HepG2 (cell line): Measurements from ENCODE around the gene DSE. TPM values are rescaled to one million over a fixed set of nuclear protein-coding genes. Genes with fewer than 3 reads are reported as not detected.

Source experiments
- ATAC-seq: fragments of 200-7000 bp; cut with Tn5 transposase; 3 replicates; pipeline ENCODE4 v1.9.1; 2020; ENCODE audit warnings: mild to moderate bottlenecking, moderate library complexity
- BruUV-seq: library from RNA; stranded (reverse); fragments of 400-500 nt; replicated peaks from 2 replicates; lab custom pipeline; 2021; lab: Mats Ljungman, UMichigan
- CTCF ChIA-PET: fragments of 300-600 bp; formaldehyde crosslinking; extraction: SDS; loops from one replicate; lab custom pipeline; 2021; ENCODE audit warnings: low total read pairs, inconsistent platforms, low intra/inter-chr PET ratio; lab: Yijun Ruan, JAX
- POLR2A ChIA-PET: fragments of 350-600 bp; sonication (Branson Sonifier 250); formaldehyde crosslinking; loops from one replicate; lab custom pipeline; 2020; ENCODE audit warnings: antibody characterized with exemption, inconsistent platforms; lab: Yijun Ruan, JAX
- DNase-seq: peaks from one replicate; pipeline ENCODE4 v3.0.0-alpha.2; 2015; ENCODE audit warnings: low spot score
- FAIRE-seq: peaks from 3 replicates; lab custom pipeline; 2011; peaks lifted over from hg19 to GRCh38; lab: Jason Lieb, UNC
- H2AFZ ChIP-seq: one replicate; pipeline ENCODE4 v1.6.1; 2011; ENCODE audit warnings: low read length, inconsistent platforms
- H3K27ac ChIP-seq: fragments of 300-600 bp; 3 replicates; pipeline ENCODE4 v1.8.0; 2011; ENCODE audit warnings: mixed run types, mild to moderate bottlenecking, mixed read lengths, low read length, inconsistent platforms; ENCODE audit not compliant: insufficient read depth; ENCODE audit errors: extremely low read length
- H3K27me3 ChIP-seq, 2 experiments: fragments of 200-600 bp in 1 of 2; 2 replicates in 1 of 2; 3 replicates in 1 of 2; pipeline versions ENCODE4 v1.6.0 to v1.8.0; 2011; ENCODE audit warnings: low read length in 2 of 2, mild to moderate bottlenecking in 2 of 2, moderate library complexity in 2 of 2, inconsistent platforms in 1 of 2; ENCODE audit not compliant: insufficient read depth in 2 of 2, control insufficient read depth in 1 of 2
- H3K36me3 ChIP-seq, 2 experiments: fragments of 200-600 bp in 1 of 2; replicated peaks in 1 of 2; 2 replicates in 1 of 2; 3 replicates in 1 of 2; pipeline versions ENCODE4 v1.5.1 to v1.8.0; 2011; ENCODE audit warnings: low read length in 2 of 2, inconsistent platforms in 1 of 2; ENCODE audit not compliant: insufficient read depth in 2 of 2, control insufficient read depth in 1 of 2
- H3K4me1 ChIP-seq: 2 replicates; pipeline ENCODE4 v1.5.1; 2012; ENCODE audit warnings: low read length, inconsistent platforms; ENCODE audit not compliant: insufficient read depth
- H3K4me2 ChIP-seq: 2 replicates; pipeline ENCODE4 v1.6.0; 2011; ENCODE audit warnings: low read depth, low read length, inconsistent platforms
- H3K4me3 ChIP-seq, 3 experiments: fragments of 200-600 bp in 1 of 3; sonication (generic), shearing (Covaris generic) in 1 of 3; replicated peaks in 1 of 3; 2 replicates each; pipeline ENCODE4 v1.5.1; 2011 to 2016; ENCODE audit warnings: low read length in 3 of 3, inconsistent platforms in 2 of 3, low read depth in 2 of 3, mild to moderate bottlenecking in 2 of 3, control low read depth in 1 of 3, mixed read lengths in 1 of 3; ENCODE audit not compliant: insufficient read depth in 1 of 3
- H3K79me2 ChIP-seq: one replicate; pipeline ENCODE4 v1.6.1; 2011; ENCODE audit warnings: low read length, inconsistent platforms; ENCODE audit not compliant: insufficient read depth
- H3K9ac ChIP-seq: 2 replicates; pipeline ENCODE4 v1.6.0; 2011; ENCODE audit warnings: mild to moderate bottlenecking, low read depth, low read length, inconsistent platforms; ENCODE audit not compliant: insufficient read depth
- H3K9me3 ChIP-seq: 2 replicates; pipeline ENCODE4 v1.5.1; 2012; ENCODE audit warnings: mild to moderate bottlenecking, low read length
- H4K20me1 ChIP-seq: 2 replicates; pipeline ENCODE4 v1.6.0; 2011; ENCODE audit warnings: inconsistent platforms, mild to moderate bottlenecking, low read length, moderate library complexity; ENCODE audit not compliant: insufficient read depth
- KLF16 ChIP-seq, 2 experiments: sonication (generic) in 1 of 2; formaldehyde crosslinking in 1 of 2; IDR thresholded peaks; 2 replicates each; pipeline versions ENCODE4 v1.6.1 to v1.8.0; 2016 to 2023; ENCODE audit warnings: missing genetic modification reagents in 2 of 2, missing compliant biosample characterization in 1 of 2
- MAZ ChIP-seq, 2 experiments: sonication (generic) in 1 of 2; formaldehyde crosslinking in 1 of 2; IDR thresholded peaks; 2 replicates each; pipeline versions ENCODE4 v1.5.0 to v1.6.1; 2012 to 2020; ENCODE audit warnings: low read depth in 2 of 2, mild to moderate bottlenecking in 2 of 2, borderline replicate concordance in 1 of 2, improper control_type of control experiment in 1 of 2, low read length in 1 of 2, missing genetic modification reagents in 1 of 2, moderate library complexity in 1 of 2
- NR0B2 ChIP-seq: sonication (generic); formaldehyde crosslinking; IDR thresholded peaks from 2 replicates; pipeline ENCODE4 v1.4.0; 2020; ENCODE audit warnings: mild to moderate bottlenecking, missing genetic modification reagents
- POLR2A ChIP-seq, 2 experiments: IDR thresholded peaks; 2 replicates each; pipeline ENCODE4 v1.6.1; 2011; ENCODE audit warnings: low read depth in 2 of 2, low read length in 2 of 2, mild to moderate bottlenecking in 1 of 2, moderate library complexity in 1 of 2; ENCODE audit not compliant: insufficient read depth in 1 of 2
- SRY ChIP-seq: sonication (generic); formaldehyde crosslinking; IDR thresholded peaks from 2 replicates; pipeline ENCODE4 v1.8.0; 2022; ENCODE audit warnings: mild to moderate bottlenecking, missing genetic modification reagents
- THAP11 ChIP-seq: IDR thresholded peaks from 2 replicates; pipeline ENCODE4 v1.6.1; 2016; ENCODE audit warnings: missing biosample characterization, missing genetic modification reagents
- ZBTB42 ChIP-seq: sonication (generic); formaldehyde crosslinking; IDR thresholded peaks from 2 replicates; pipeline ENCODE4 v1.5.0; 2020; ENCODE audit warnings: mild to moderate bottlenecking, missing genetic modification reagents
- ZBTB8A ChIP-seq: sonication (generic); formaldehyde crosslinking; IDR thresholded peaks from 2 replicates; pipeline ENCODE4 v1.4.0; 2020; ENCODE audit warnings: mild to moderate bottlenecking, low read depth, missing genetic modification reagents, borderline replicate concordance
- ZFP36L1 ChIP-seq: sonication (generic); formaldehyde crosslinking; IDR thresholded peaks from 2 replicates; pipeline ENCODE4 v1.8.0; 2022; ENCODE audit warnings: mild to moderate bottlenecking, missing genetic modification reagents, moderate library complexity
- ZNF263 ChIP-seq: sonication (generic); formaldehyde crosslinking; IDR thresholded peaks from 2 replicates; pipeline ENCODE4 v1.4.0; 2020; ENCODE audit warnings: missing genetic modification reagents
- ZNF562 ChIP-seq: sonication (generic); formaldehyde crosslinking; IDR thresholded peaks from 2 replicates; pipeline ENCODE4 v1.8.0; 2022; ENCODE audit warnings: missing genetic modification reagents, borderline replicate concordance
- WGBS: methylation state at CpG from one replicate; pipeline ENCODE4 v1.1.6; 2017; ENCODE audit warnings: low lambda C conversion rate; 5-methylcytosine and 5-hydroxymethylcytosine counted together
- in situ Hi-C: cut with HindIII; loops from 2 replicates; pipeline ENCODE4 v1.10.0; 2017; ENCODE audit warnings: low pct_unique_long_range_greater_than_20kb; ENCODE audit not compliant: extremely low pct_ligation_motif_present
- intact Hi-C: fragments of 100-400 bp; cut with micrococcal nuclease; formaldehyde crosslinking; loops from one replicate; pipeline ENCODE4 v1.10.0; 2022; ENCODE audit not compliant: unreplicated experiment
- polyA plus RNA-seq, 8 experiments: library from polyadenylated mRNA; depleted of rRNA in 3 of 8; stranded (reverse) in 7 of 8; unstranded in 1 of 8; fragments of >200 nt; fragmentation: Illumina TruSeq in 4 of 8; extraction: Trizol in 4 of 8; gene quantifications; 2 replicates each; pipeline versions ENCODE4 v1.2.1 to v1.2.3, GENCODE V29; 2011 to 2016; ENCODE audit warnings: low read depth in 4 of 8, missing spikeins in 1 of 8, mixed read lengths in 1 of 8; ENCODE audit not compliant: insufficient read depth in 1 of 8
- total RNA-seq, 5 experiments: library from RNA; depleted of rRNA; stranded (reverse); fragments of >200 nt; fragmentation: Illumina TruSeq; extraction: Trizol; gene quantifications; 2 replicates each; pipeline ENCODE4 v1.2.3, GENCODE V29; 2016; ENCODE audit warnings: low read depth in 1 of 5
- TF ChIP-seq, protein P1 (sequence below): sonication (generic); formaldehyde crosslinking; IDR thresholded peaks from 2 replicates; pipeline ENCODE4 v1.5.0; 2020; ENCODE audit warnings: mild to moderate bottlenecking, missing genetic modification reagents

Gene DSE
- total and polyA plus RNA-seq, 2 of the 13 experiments (the other 11 are each of a cell fraction or from before 2014, with no cell fraction given) = 2.6 to 4.6 TPM

GRCh38 chr6:116396441-116396840 is 25.7 kb downstream of the DSE start (continued):
- TF ChIP-seq, protein P1, sequence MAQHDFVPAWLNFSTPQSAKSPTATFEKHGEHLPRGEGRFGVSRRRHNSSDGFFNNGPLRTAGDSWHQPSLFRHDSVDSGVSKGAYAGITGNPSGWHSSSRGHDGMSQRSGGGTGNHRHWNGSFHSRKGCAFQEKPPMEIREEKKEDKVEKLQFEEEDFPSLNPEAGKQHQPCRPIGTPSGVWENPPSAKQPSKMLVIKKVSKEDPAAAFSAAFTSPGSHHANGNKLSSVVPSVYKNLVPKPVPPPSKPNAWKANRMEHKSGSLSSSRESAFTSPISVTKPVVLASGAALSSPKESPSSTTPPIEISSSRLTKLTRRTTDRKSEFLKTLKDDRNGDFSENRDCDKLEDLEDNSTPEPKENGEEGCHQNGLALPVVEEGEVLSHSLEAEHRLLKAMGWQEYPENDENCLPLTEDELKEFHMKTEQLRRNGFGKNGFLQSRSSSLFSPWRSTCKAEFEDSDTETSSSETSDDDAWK (CRISPR knock-in tag) = no peak
- TF ChIP-seq THAP11 (CRISPR knock-in tag) (no peak), NR0B2 (CRISPR knock-in tag) (no peak), MAZ (IDR thresholded peaks at IDR 0.05; ENCODE audit: borderline replicate concordance, low read depth, low read length) (no peak), MAZ (CRISPR knock-in tag; IDR thresholded peaks at IDR 0.05; ENCODE audit: low read depth) (no peak), ZFP36L1 (no peak), ZNF263 (no peak), KLF16 (CRISPR knock-in tag; IDR thresholded peaks at IDR 0.05) (no peak)

- Histone ChIP-seq H3K4me3 (no peak overlapping the region), H3K4me1 (peaks cover 8% of the 10 kb centered on the region), H3K79me2 (no peaks in the 10 kb centered on the region), H3K4me2 (no peak overlapping the region), H2AFZ (no peak overlapping the region), H4K20me1 (no peaks in the 10 kb centered on the region), H3K9ac (no peak overlapping the region), H3K9me3 (no peaks in the 10 kb centered on the region), H3K27ac (no peak overlapping the region), H3K36me3 (no peaks in the 10 kb centered on the region), H3K27me3 (no peaks in the 10 kb centered on the region; a peak in 1 of 5 replicates)
- intact Hi-C loops = no loop called here
- ATAC-seq (no peak), DNase-seq (no peak), FAIRE-seq (no peak)
- POLR2A ChIA-PET = no interaction called here
- 0% methylated on average over 1 of the region's 1 CpG for WGBS
- no peak for TF ChIP-seq ZNF562
- TF ChIP-seq SRY (CRISPR knock-in tag) = no peak
- no peak for TF ChIP-seq ZBTB42 (CRISPR knock-in tag)
- TF ChIP-seq ZBTB8A (CRISPR knock-in tag) = no peak
- no peak for TF ChIP-seq POLR2A (IDR thresholded peaks at IDR 0.05; ENCODE audit: insufficient read depth in 1 of 2, low read depth in 2 of 2, low read length in 2 of 2)
- in situ Hi-C loops = no loop called here
- BruUV-seq = no TSS peak
- CTCF ChIA-PET = no interaction called here
These were observed 27.2 kb downstream of the DSE start for GRCh38 chr6:116397914-116398313.
